Nephron (organoid): Measurements from ENCODE around the gene TBCCD1.

Experiments used
- H3K27ac Mint-ChIP-seq, 3 experiments: 2 replicates each; pipeline ENCODE4 v1.8.0; 2020; ENCODE audit warnings: mixed read lengths in 3 of 3, mild to moderate bottlenecking in 2 of 3, moderate library complexity in 1 of 3
- H3K27me3 Mint-ChIP-seq: 2 replicates; pipeline ENCODE4 v1.8.0; 2021; ENCODE audit warnings: low read depth, mild to moderate bottlenecking, moderate library complexity, mixed read lengths
- H3K36me3 Mint-ChIP-seq: 2 replicates; pipeline ENCODE4 v1.8.0; 2020; ENCODE audit warnings: low read depth, mixed read lengths
- H3K4me1 Mint-ChIP-seq: 2 replicates; pipeline ENCODE4 v1.8.0; 2020; ENCODE audit warnings: mixed read lengths
- H3K4me3 Mint-ChIP-seq, 3 experiments: 2 replicates each; pipeline ENCODE4 v1.8.0; 2020; ENCODE audit warnings: mild to moderate bottlenecking in 3 of 3, mixed read lengths in 3 of 3, moderate library complexity in 2 of 3
- H3K9me3 Mint-ChIP-seq: 2 replicates; pipeline ENCODE4 v1.8.0; 2020; ENCODE audit warnings: mixed read lengths
- TF ChIP-seq, protein P1 (sequence below), 3 experiments: fragments of 200-600 bp; sonication (generic); IDR thresholded peaks; one replicate each; pipeline ENCODE4 v1.5.0; 2021; ENCODE audit warnings: antibody characterized with exemption in 3 of 3; ENCODE audit not compliant: unreplicated experiment in 3 of 3

TBCCD1 gene

DNA sequence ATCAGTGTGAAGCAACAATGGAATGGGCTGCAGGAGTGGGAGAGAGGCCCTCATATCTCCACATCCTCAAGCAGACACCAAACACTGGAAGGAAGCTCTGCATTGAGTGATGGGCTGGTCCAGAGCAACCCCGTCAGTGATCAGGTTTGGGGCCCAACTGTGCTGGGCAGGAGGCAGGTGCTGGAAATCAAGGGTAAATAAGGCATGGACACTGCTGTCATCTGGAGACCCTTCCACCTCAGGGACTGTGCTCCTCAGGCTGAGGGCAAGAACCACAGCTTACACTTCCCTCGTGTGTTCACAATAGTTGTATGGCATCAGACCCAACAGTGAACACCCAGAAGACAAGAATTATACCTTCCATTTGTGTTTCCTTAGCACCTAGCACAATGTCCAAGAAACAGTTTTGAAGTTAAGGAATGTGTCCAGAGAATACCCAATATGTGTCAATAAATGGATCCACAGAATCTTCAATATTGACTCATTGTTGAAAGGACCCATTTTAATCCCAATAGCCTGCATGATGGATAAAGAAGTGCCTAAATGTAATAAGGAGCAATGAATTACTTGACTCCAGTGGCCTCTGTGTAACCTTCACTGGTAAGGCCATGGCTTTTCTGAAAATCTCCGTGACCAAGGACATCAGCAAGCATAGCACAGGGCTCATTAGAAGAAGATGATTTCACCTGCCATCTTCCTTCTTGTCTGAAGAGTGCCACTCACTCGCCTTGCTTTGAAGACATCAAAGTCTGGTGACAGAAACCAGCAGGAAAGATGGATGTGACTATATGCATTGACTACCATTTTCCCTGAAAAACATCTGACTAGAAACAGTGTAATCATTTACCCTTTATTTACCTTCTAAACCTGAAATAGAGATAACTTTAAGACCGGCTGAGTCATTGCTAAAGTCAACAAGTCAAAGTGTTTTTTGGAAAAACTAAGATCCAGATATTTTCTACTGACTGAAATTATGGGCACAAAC lies 38.7 kb upstream of the TBCCD1 start:
- Mint-ChIP-seq H3K27me3 (peaks cover 10% of the 10 kb centered on the region), H3K36me3 (no peaks in the 10 kb centered on the region), H3K27ac (no peak overlapping the region), H3K4me3 (no peak overlapping the region), H3K4me1 (no peaks in the 10 kb centered on the region), H3K9me3 (no peaks in the 10 kb centered on the region)
- TF ChIP-seq, protein P1, sequence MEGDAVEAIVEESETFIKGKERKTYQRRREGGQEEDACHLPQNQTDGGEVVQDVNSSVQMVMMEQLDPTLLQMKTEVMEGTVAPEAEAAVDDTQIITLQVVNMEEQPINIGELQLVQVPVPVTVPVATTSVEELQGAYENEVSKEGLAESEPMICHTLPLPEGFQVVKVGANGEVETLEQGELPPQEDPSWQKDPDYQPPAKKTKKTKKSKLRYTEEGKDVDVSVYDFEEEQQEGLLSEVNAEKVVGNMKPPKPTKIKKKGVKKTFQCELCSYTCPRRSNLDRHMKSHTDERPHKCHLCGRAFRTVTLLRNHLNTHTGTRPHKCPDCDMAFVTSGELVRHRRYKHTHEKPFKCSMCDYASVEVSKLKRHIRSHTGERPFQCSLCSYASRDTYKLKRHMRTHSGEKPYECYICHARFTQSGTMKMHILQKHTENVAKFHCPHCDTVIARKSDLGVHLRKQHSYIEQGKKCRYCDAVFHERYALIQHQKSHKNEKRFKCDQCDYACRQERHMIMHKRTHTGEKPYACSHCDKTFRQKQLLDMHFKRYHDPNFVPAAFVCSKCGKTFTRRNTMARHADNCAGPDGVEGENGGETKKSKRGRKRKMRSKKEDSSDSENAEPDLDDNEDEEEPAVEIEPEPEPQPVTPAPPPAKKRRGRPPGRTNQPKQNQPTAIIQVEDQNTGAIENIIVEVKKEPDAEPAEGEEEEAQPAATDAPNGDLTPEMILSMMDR (IDR thresholded peaks at IDR 0.05; ENCODE audit: unreplicated experiment in 3 of 3), result no peak

DNA sequence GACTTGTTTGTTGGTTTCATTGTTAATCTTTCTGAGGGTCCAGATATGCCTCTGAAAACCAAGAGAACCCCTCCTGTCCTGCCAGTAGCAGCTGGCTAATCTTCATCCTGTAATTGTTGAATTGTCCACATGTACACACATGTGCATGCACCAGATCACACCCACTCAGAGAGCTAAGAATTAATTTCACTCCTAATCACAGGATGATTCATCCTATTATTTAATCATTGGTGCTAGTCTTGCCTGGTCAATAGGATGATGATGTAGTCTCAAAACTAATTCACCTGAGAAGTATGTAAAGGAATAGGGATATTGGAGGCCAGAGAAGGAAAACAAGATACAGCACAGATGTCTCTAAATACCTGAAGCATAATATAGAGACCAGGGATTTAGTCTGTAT lies 37.9 kb upstream of the TBCCD1 start:
- peaks cover 10% of the 10 kb centered on the region for H3K27me3 Mint-ChIP-seq
- TF ChIP-seq, protein P1 (IDR thresholded peaks at IDR 0.05; ENCODE audit: unreplicated experiment in 3 of 3), result no peak
- no peak overlapping the region for H3K4me3 Mint-ChIP-seq
- no peaks in the 10 kb centered on the region for H3K36me3 Mint-ChIP-seq
- no peaks in the 10 kb centered on the region for H3K9me3 Mint-ChIP-seq
- no peak overlapping the region for H3K27ac Mint-ChIP-seq
- H3K4me1 Mint-ChIP-seq, result no peaks in the 10 kb centered on the region

DNA sequence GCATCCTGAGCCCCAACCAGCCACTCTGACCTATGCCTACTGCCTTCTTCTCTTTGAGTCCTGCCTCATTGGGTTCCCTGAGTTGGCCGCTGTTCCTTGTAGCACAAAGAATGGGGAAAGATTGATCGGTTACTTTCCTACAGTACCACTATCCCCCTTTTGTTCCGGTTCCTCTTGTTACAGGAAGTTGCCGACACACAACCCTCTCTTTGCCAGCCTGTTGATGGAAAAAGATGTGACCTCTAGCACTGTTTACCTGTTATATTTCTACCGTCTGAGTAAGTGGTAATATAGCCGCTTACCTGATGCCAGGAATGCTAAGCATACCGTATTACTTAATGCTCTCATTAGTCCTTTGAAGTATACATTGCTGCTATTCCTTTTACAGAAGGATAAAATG lies 36.0 kb upstream of the TBCCD1 start:
- H3K36me3 Mint-ChIP-seq, result no peaks in the 10 kb centered on the region
- H3K27me3 Mint-ChIP-seq, result peaks cover 10% of the 10 kb centered on the region
- no peaks in the 10 kb centered on the region for H3K9me3 Mint-ChIP-seq
- TF ChIP-seq, protein P1 (IDR thresholded peaks at IDR 0.05; ENCODE audit: unreplicated experiment in 3 of 3), result no peak
- H3K4me1 Mint-ChIP-seq, result no peaks in the 10 kb centered on the region
- no peak overlapping the region for H3K4me3 Mint-ChIP-seq
- no peak overlapping the region for H3K27ac Mint-ChIP-seq

DNA sequence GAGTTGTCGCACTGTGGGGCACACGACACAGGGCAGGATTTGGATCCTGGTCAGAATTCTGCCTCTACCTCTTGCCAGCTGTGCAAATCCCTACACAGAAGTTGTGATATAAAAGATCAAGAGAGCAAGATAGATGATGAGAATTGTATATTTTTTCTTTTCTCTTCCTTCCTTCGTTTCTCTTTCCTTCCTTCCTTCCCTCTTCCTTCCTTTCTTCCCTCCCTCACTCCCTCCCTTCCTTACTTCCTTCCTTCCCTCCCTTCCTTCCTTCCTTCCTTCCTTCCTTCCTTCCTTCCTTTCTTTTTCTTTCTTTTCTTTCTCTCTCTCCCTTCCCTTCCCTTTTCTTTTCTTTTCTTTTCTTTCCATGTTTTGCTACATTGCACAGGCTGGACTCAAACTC lies 33.8 kb upstream of the TBCCD1 start:
- peaks cover 10% of the 10 kb centered on the region for H3K27me3 Mint-ChIP-seq
- H3K4me3 Mint-ChIP-seq, result no peak overlapping the region
- TF ChIP-seq, protein P1 (IDR thresholded peaks at IDR 0.05; ENCODE audit: unreplicated experiment in 3 of 3), result no peak
- no peaks in the 10 kb centered on the region for H3K4me1 Mint-ChIP-seq
- H3K27ac Mint-ChIP-seq, result no peak overlapping the region
- H3K9me3 Mint-ChIP-seq, result no peaks in the 10 kb centered on the region
- no peaks in the 10 kb centered on the region for H3K36me3 Mint-ChIP-seq

DNA sequence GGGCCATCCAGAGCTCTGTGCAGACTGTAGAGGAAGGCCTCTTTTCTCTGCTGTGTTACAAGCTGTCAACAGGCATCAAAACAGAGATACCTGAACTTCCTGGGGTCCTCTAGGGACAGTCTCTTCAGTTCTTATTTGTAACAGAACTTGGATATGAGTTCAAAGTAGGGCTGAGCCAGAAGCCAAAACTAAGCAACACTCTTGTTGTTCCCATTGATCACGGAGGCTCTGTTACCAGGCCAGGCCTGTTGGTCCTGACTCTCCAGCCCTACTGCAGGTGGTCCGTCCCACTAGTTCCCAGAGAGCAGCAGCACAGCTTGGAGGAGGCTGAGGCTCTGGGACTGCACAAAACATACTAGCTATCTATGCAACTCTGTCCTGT lies 32.6 kb upstream of the TBCCD1 start:
- no peak overlapping the region for H3K4me3 Mint-ChIP-seq
- TF ChIP-seq, protein P1 (IDR thresholded peaks at IDR 0.05; ENCODE audit: unreplicated experiment in 3 of 3), result no peak
- H3K36me3 Mint-ChIP-seq, result no peaks in the 10 kb centered on the region
- no peaks in the 10 kb centered on the region for H3K9me3 Mint-ChIP-seq
- H3K4me1 Mint-ChIP-seq, result no peaks in the 10 kb centered on the region
- no peak overlapping the region for H3K27ac Mint-ChIP-seq
- peaks cover 4% of the 10 kb centered on the region for H3K27me3 Mint-ChIP-seq
